PFSK-1 (cell line): ENCODE data around the gene HCAR3.

Experiments
- POLR2AphosphoS5 ChIP-seq: IDR thresholded peaks from 2 replicates; pipeline ENCODE4 v1.6.1; 2012; ENCODE audit warnings: low read depth, mild to moderate bottlenecking, control low read depth, low read length, moderate library complexity
- TAF1 ChIP-seq: IDR thresholded peaks from 2 replicates; pipeline ENCODE4 v1.6.1; 2012; ENCODE audit warnings: low read length, control low read depth, borderline replicate concordance; ENCODE audit not compliant: insufficient read depth
- TF ChIP-seq, protein P1 (sequence below), 2 experiments: IDR thresholded peaks; 2 replicates each; pipeline versions ENCODE4 v1.6.1 to v1.8.0; 2011 to 2012; ENCODE audit warnings: low read depth in 2 of 2, low read length in 2 of 2, control low read depth in 1 of 2, inconsistent platforms in 1 of 2, mild to moderate bottlenecking in 1 of 2, moderate library complexity in 1 of 2; ENCODE audit not compliant: insufficient read depth in 1 of 2

DNA sequence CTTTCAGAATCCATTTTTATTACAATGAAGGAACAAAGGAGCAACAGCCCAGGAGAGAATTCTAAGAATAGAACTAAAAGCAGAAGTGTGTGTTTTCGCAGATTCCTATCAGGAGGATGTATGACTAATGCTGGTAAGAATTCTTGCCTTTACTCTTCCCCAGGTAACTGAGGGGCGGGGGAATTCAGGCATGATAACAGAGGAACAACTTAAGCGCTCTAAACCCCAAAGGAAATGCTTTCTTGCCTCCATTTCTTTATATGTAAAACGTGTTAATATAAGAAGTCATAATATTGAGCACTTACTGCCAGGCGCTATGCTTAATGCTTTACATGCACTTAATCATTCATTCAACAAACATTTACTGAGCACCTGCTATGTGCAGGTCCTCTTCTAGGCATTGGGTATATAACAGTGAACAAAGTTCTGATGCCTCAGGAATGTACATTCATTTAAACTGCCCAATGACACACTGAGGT is 9.5 kb upstream of the HCAR3 start:
- TF ChIP-seq POLR2AphosphoS5: no peak
- TF ChIP-seq, protein P1, sequence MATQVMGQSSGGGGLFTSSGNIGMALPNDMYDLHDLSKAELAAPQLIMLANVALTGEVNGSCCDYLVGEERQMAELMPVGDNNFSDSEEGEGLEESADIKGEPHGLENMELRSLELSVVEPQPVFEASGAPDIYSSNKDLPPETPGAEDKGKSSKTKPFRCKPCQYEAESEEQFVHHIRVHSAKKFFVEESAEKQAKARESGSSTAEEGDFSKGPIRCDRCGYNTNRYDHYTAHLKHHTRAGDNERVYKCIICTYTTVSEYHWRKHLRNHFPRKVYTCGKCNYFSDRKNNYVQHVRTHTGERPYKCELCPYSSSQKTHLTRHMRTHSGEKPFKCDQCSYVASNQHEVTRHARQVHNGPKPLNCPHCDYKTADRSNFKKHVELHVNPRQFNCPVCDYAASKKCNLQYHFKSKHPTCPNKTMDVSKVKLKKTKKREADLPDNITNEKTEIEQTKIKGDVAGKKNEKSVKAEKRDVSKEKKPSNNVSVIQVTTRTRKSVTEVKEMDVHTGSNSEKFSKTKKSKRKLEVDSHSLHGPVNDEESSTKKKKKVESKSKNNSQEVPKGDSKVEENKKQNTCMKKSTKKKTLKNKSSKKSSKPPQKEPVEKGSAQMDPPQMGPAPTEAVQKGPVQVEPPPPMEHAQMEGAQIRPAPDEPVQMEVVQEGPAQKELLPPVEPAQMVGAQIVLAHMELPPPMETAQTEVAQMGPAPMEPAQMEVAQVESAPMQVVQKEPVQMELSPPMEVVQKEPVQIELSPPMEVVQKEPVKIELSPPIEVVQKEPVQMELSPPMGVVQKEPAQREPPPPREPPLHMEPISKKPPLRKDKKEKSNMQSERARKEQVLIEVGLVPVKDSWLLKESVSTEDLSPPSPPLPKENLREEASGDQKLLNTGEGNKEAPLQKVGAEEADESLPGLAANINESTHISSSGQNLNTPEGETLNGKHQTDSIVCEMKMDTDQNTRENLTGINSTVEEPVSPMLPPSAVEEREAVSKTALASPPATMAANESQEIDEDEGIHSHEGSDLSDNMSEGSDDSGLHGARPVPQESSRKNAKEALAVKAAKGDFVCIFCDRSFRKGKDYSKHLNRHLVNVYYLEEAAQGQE (IDR thresholded peaks at IDR 0.05; ENCODE audit: insufficient read depth in 1 of 2, low read depth in 2 of 2, low read length in 2 of 2): no peak
- no peak for TF ChIP-seq TAF1
